Activated T-helper 9 cell treated with anti-CD3 and anti-CD28 coated beads, Interleukin-2, amount 50 U/mL, for 16 hours (primary cell): Measurements from ENCODE around the gene OTOS.

Experiments used
- DNase-seq: peaks from one replicate; pipeline ENCODE4 v3.0.0-alpha.2; 2020; ENCODE audit warnings: low read depth

Gene OTOS

GRCh38 chr2:240167588-240167880 is 27.1 kb upstream of the OTOS start:
- no peak for DNase-seq

GRCh38 chr2:240166761-240167587 is 26.5 kb upstream of the OTOS start:
- DNase-seq = no peak

DNA sequence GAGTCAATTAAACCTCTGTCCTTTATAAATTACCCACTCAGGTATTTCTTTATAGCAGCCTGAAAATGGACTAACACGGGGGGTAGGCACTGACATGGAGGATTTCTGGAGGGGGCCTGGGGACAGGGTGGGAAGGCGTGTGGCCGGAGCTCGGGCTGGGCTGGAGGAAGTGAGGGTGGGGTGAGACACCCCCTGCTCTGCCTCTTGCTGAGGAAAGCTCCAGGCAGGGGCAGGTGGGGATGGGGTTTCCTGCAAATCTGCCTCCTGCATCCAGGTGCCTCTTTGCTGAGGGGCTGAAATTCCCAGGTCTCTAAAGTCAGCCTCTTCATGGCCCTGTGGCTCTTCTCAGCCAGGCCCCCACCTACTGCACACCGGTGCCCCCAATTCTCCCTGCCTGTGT is 25.7 kb upstream of the OTOS start:
- DNase-seq = no peak

- DNase-seq = no peak
Measured at GRCh38 chr2:240165661-240166060, 25.2 kb upstream of the OTOS start.

- DNase-seq = no peak
Measured at GRCh38 chr2:240165034-240165433, 24.6 kb upstream of the OTOS start.

DNA sequence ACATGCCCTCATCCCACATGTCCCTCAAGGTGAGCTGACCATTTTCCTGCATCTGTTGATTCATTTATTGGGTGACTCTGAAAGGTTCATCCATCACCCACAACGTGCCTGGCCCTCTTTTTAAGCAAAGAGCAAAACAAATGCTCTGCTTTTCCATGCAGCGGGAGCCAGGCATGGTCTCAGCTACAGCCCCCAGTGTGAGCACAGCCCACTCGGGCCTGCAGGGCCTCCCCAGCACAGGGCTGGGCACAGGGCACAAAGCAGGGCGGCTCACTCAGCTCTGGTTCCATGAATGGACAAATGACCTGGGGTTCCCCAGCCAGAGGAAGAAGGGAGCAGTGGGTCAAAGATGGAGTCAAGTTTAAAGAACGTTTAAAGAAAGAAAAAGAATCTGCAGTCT is 24.1 kb upstream of the OTOS start:
- no peak for DNase-seq

GRCh38 chr2:240163844-240164574 is 23.6 kb upstream of the OTOS start:
- DNase-seq = no peak

- DNase-seq = no peak
Measured at GRCh38 chr2:240162939-240163714, 22.7 kb upstream of the OTOS start.

DNA sequence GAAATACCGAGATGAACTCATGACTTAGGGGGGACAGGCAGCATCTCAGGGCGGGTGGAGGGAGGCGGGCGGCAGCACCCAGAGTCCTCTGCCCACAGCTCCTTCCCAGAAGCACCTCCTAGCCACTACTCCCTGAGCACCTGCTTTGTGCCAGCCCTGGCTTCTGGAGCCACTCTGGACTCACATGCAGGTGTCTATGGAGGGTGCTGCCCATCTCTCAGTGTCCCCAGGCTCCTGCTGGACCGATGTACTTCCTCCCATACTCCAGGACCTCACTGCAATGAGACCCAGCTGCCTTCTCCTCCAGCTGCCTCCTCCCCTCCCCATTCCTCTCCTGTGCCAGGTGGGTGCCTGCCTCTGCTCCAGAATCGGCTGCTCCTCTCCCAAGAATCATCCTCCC is 22.1 kb upstream of the OTOS start:
- no peak for DNase-seq

DNA sequence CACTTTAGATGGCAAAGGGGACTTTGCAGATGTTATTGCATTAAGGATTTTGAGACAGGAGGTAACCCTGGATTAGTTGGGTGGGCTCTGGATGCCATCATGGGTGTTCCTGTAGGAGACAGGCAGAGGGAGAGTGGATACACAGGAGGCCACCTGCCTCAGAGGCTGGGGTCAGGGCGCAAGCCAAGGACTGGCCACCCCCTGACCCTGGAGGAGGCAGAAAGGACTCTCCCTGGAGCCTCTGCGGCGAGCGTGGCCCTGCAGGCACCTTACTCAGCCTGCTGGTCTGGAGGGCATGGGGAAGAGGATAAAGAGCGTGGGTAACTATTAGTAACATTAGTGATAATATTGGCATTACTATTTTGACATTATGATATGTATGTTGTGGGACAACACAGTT is 21.6 kb upstream of the OTOS start:
- DNase-seq = no peak

DNA sequence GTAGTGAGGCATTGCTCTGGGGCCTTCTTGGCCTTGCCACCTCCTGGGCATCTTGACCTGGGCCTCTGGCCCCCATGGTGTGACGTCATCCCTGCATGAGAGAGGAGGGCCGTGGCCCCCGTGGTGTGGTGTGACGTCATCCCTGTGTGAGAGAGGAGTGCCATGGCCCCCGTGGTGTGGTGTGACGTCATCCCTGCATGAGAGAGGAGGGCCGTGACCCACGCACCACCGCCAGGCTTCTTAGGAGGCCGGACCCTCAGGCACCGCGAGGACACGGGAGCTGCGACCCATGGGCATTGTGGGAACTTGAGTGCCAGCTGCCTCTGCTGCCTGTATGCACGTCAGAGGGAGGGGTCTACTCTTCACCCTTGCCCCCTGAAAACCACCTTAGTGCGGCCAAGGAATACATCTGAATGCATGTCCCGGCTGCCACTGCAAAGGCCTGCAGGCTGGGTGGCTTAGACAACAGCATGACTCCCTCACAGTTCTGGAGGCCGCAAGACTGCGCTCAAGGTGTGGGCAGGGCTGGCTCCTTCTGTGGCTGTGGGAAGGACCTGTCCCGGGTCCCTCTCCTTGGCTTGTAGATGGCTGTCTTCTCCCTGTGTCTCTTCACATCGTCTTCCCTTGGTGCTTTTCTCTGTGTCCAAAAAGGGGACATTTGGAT is 20.8 kb upstream of the OTOS start:
- no peak for DNase-seq

GRCh38 chr2:240160291-240161086 is 20.0 kb upstream of the OTOS start:
- no peak for DNase-seq

GRCh38 chr2:240159251-240159839 is 18.9 kb upstream of the OTOS start:
- no peak for DNase-seq

DNA sequence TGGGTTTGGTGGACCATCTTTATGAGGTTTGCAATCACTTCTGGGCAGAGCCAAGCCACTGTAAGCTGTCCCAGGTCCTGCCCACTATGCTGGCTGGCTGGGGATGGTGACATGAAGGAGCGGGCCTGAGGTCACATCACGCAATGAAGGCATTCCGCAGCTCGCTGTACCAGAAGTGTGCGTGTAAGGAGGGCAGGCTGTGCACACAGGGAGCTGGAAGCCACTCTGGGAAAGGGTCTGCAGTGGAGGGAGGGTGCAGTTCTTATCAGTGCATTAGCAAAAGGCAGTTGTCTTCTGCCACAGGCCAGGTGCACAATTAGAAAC is 16.7 kb upstream of the OTOS start:
- no peak for DNase-seq

DNA sequence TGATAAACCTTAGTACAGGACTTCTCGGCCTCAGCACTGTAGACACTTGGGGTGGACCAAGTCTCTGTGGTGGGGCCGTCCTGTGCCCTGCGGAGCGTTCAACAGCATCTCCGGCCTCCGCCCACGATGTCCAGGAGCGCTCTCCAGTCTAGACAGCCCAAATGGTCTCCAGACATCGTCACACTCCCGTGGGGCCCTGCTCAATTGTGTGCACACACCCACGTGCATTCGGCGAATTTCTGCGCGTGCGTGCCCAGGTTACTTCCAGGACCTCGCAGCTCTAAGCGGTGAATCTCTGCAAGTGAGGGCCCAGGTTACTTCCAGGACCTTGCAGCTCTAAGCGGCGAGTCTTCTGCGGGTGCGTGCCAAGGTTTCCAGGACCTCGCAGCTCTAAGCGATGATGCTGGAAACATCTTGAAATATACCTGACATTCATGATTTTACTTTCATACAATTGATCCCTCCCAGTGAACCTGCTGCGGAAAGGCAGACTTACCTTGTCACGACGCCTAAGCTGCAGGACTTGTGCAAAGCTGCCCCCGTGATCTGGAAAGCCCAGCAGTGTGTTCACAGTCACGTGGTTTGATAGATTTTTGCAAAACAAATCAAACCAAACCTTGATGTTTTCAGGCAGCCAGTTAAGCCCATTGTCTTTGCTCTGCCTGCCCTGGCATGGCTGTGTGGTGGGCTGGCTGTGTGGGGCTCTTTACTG is 16.1 kb upstream of the OTOS start:
- no peak for DNase-seq

- DNase-seq = no peak
Measured at GRCh38 chr2:240155745-240156390, 15.4 kb upstream of the OTOS start.

GRCh38 chr2:240155048-240155744 is 14.7 kb upstream of the OTOS start:
- no peak for DNase-seq

DNA sequence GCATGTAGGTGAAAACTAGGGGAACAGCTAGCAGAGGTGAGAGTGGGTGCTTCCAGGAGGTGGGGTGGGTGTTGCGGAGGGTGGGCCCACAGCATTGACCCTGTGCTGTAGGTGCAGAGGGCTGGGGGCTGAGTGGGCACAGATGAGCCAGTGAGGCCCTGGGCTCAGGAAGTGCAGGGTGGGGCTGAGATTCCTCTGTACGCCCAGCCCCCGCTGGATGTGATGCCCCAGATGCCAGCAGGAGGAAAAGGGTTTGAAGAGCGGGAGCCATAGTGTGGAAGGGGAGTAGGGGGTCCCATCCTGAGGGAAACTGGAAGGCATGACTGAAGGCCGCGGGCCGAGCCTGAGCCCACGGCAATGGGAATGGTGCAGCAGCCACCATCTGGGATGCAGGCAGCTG is 14.1 kb upstream of the OTOS start:
- no peak for DNase-seq

- DNase-seq = no peak
Measured at GRCh38 chr2:240153418-240153817, 13.0 kb upstream of the OTOS start.
